EH (cell line): ENCODE results near the gene IFITM5.
A peak's percentile ranks its signal among the peaks of the same experiment; 100 is the strongest.
"Not testable (repeated sequence)": the region's sequence is repeated elsewhere in the genome, so short reads cannot be mapped to it uniquely, and the experiment has no call there.

Source experiments
- DNase-seq: peaks from one replicate; pipeline ENCODE4 v3.0.0-alpha.2; 2015; ENCODE audit warnings: low read depth

IFITM5 gene

GRCh38 chr11:328012-328411, 28.7 kb upstream of the IFITM5 start:
- no peak for DNase-seq

GRCh38 chr11:327581-327923, 28.2 kb upstream of the IFITM5 start:
- DNase-seq, result peak; percentile 33

- DNase-seq, result peak; percentile 49
Observed at GRCh38 chr11:326842-327580, 27.7 kb upstream of the IFITM5 start.

- DNase-seq, result no peak
Observed at GRCh38 chr11:326592-326841, 27.2 kb upstream of the IFITM5 start.

- DNase-seq, result no peak
Observed at GRCh38 chr11:325796-326591, 26.7 kb upstream of the IFITM5 start.

GRCh38 chr11:324593-325517, 25.5 kb upstream of the IFITM5 start:
- not testable (repeated sequence) for DNase-seq

GRCh38 chr11:324156-324555, 24.8 kb upstream of the IFITM5 start:
- no peak for DNase-seq

- not testable (repeated sequence) for DNase-seq
Observed at GRCh38 chr11:319888-320273, 20.6 kb upstream of the IFITM5 start.

- DNase-seq, result peak; percentile 40
Observed at GRCh38 chr11:319121-319887, 20.0 kb upstream of the IFITM5 start.

- not testable (repeated sequence) for DNase-seq
Observed at GRCh38 chr11:318405-319120, 19.2 kb upstream of the IFITM5 start.

- not testable (repeated sequence) for DNase-seq
Observed at GRCh38 chr11:317668-318404, 18.5 kb upstream of the IFITM5 start.

- no peak for DNase-seq
Observed at GRCh38 chr11:316891-317301, 17.6 kb upstream of the IFITM5 start.

- DNase-seq, result peak; percentile 30
Observed at GRCh38 chr11:316031-316701, 16.8 kb upstream of the IFITM5 start.

GRCh38 chr11:315516-315994, 16.2 kb upstream of the IFITM5 start:
- no peak for DNase-seq

GRCh38 chr11:315051-315481, 15.7 kb upstream of the IFITM5 start:
- DNase-seq, result no peak

- DNase-seq, result peak; percentile 30
Observed at GRCh38 chr11:314554-314875, 15.2 kb upstream of the IFITM5 start.

GRCh38 chr11:313787-314553, 14.6 kb upstream of the IFITM5 start, which contains the start of gene IFITM1:
TSS of gene IFITM1 (plus strand) at chr11:314040. CDS start at chr11:314171, 131 bp downstream.
- DNase-seq, result peak; percentile 92

GRCh38 chr11:313304-313786, 14.0 kb upstream of the IFITM5 start:
- DNase-seq, result no peak
